Activated CD8-positive, alpha-beta memory T cell treated with anti-CD3 and anti-CD28 coated beads for 24 hours (primary cell): ENCODE data around the gene HCRTR1.

Experiments used
- DNase-seq: peaks from one replicate; pipeline ENCODE4 v3.0.0-alpha.2; 2020

HCRTR1 gene

DNA sequence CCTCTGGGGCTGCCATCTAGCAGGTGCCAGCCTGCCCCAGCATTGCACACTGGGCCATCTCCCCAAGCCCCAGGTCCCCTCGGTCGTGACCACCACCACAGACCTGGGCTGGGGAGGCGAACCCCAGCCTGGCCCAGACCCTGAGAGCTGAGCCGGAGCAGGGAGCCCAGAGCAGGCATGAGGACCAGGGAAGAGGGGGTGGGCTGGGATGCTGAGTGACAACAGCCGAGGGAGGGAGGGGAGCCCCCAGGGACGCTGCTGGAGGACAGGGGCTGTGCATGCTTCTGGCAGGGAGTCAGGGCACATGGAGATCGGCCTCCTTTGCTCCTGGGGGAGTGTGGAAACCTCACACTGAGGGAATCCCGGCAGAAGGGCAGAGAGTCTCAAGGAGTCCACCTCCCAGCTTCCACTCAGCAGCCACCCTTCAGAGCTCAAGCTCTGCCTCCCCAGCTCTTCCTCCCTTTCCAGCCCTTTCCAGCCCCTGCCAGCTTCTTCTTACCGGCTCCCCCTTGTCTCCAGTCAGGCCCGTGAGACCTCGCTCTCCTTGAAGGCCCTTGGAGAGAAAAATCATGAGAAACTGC is 50.9 kb downstream of the HCRTR1 start:
- DNase-seq = no peak

GRCh38 chr1:31669433-31669785 is 51.9 kb downstream of the HCRTR1 start:
- DNase-seq = no peak

DNA sequence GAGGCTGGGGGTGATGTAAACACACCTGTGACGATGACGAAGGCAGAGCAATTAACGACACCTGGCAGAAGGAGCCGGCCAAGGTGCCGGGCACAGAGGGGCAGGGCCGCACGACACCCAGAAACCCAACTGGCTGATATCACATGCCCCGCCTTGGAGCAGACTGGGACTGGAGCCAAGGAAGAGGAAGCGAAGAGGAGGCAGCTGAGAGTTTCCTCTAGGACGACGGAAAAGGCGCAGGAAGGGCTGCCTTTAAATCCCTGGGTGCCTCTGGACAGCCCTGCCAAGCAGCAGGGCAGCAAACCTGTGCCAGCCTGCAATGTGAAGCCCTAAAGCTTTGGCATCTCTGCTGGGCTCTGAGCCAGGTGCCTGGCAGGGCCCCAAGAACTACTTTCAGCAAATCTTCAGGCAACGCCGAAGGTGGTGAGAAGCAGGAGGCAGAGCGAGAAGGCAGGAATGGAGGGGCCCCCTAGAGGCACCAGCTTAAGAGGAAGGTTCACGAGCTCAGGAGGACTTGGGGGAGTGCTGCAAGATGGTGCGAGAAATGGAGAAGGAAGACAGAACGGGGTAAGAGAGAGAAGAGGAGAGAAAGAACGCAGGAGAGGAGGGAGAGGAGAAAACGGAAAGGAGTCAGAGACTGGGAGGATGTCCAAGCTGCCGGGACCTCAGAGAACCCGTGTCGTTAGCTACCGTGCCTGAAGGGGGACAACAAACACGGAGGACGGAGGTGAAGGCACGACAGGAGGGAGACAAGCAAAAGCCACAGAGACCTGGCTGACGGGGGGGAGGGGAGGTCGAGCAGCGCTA is 52.5 kb downstream of the HCRTR1 start:
- DNase-seq = peak; percentile 70

GRCh38 chr1:31670593-31670964 is 53.1 kb downstream of the HCRTR1 start:
- no peak for DNase-seq

DNA sequence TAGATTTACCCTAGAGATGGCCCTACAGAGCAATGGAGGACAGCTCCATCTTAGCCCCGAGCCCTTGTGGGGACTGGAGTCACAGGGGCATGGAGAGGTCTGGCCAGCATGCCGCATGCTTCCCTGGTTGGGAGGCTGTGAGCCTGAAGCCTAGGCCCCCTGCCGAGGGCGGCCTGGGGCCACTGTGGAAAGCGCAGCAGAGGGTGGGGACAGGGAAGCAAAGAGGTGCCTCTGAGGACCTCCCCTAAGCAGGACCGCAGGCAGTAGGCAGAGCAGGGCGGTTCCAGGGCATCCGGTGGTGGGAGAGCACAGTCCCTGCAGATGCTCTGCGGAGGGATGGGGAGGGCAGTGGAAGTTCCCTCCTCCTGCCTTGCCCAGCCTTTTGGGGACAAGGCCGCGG is 53.7 kb downstream of the HCRTR1 start:
- DNase-seq = no peak

- no peak for DNase-seq
These were observed 54.2 kb downstream of the HCRTR1 start for GRCh38 chr1:31671561-31672201.

GRCh38 chr1:31672986-31673385 is 55.5 kb downstream of the HCRTR1 start:
- no peak for DNase-seq

DNA sequence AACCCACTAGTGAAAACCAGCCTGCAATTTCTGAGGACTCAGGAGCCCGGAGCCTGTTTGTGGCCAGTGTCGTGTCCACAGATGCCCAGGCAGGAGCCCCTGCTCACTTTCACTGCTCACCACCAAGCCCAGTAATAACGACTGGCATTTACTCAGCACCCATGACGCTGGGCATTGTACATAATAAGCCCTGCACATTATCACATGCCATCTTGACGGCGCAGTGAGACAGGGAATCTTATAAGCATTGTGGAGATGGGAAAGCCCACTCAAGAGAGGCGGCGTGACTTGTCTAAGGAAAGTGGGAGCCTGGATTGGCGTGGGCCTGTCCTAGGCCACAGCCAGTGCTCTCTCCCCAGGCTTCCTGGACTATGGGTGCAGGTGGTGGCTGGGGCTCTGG is 55.9 kb downstream of the HCRTR1 start:
- no peak for DNase-seq

- no peak for DNase-seq
These were observed 57.1 kb downstream of the HCRTR1 start for GRCh38 chr1:31674626-31675025.

- no peak for DNase-seq
These were observed 57.7 kb downstream of the HCRTR1 start for GRCh38 chr1:31675161-31675560.

DNA sequence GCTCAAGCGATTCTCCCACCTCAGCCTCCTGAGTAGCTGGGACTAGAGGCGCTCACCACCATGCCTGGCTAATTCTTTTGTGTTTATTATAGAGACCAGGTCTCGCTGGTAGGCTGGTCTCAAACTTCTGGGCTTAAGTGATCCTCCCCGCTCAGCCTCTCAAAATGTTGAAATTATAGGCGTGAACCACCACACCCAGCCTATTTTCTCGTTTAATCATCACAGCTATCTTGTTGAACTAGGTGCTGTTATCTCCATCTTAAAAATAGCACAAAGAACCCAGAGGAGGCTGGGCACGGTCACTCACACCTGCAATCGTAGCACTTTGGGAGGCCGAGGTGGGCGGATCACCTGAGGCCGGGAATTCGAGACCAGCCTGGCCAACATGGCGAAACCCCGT is 58.3 kb downstream of the HCRTR1 start:
- no peak for DNase-seq
